Measurements from ENCODE around the gene PTGFRN.

GRCh38 chr1:116972674-116973030, 62.9 kb downstream of the PTGFRN start:
- no peak for TF ChIP-seq CTCF (IDR thresholded peaks at IDR 0.05; ENCODE audit: insufficient read depth, low read length, poor library complexity, severe bottlenecking)
- TF ChIP-seq EZH2phosphoT487 (conservative IDR thresholded peaks at IDR 0.05; ENCODE audit: low read length) = no peak
